ENCODE results near the gene HCLS1. TPM values are rescaled to one million over a fixed set of nuclear protein-coding genes. Genes with fewer than 3 reads are reported as not detected.
"Not testable (repeated sequence)": the region's sequence is repeated elsewhere in the genome, so short reads cannot be mapped to it uniquely, and the experiment has no call there.

HCLS1 gene
- total RNA-seq, 1 experiment from 2014 or later, result 0.83 TPM

DNA sequence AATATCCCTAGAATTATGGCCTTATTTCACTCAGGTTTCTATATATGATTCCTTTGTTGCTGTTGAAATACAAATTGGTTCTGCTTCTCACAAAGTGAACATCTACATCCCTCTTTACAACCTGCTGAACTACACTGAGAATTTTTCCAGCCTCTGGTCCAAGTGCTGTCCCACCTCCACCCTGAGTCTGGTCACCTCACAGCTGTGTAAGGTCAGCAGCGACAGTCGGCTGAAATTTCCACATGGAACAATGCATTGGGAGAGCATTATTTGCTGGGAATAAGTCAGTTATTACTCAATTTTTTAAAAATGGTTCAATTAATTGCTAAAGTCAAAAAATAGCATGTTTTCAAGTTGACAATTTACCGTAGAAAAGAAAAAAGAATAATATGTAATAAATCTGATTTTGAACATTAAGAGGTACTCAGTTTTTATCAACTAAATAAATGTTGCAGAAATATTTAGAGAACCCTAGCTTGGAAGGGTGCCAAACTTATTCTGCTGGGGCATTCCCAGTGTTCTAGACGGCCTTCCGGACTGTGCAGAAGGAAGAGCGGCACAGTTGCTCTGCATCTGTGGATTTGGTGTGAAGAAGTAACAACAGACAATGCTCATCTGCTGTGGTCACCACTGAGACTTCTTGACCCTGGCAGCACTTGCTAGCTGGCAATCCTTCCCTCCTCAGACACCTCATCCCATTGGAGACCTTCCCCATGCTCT lies 1.8 kb downstream of the HCLS1 start:
- DNase-seq (ENCODE audit: low spot score), result no peak

DNA sequence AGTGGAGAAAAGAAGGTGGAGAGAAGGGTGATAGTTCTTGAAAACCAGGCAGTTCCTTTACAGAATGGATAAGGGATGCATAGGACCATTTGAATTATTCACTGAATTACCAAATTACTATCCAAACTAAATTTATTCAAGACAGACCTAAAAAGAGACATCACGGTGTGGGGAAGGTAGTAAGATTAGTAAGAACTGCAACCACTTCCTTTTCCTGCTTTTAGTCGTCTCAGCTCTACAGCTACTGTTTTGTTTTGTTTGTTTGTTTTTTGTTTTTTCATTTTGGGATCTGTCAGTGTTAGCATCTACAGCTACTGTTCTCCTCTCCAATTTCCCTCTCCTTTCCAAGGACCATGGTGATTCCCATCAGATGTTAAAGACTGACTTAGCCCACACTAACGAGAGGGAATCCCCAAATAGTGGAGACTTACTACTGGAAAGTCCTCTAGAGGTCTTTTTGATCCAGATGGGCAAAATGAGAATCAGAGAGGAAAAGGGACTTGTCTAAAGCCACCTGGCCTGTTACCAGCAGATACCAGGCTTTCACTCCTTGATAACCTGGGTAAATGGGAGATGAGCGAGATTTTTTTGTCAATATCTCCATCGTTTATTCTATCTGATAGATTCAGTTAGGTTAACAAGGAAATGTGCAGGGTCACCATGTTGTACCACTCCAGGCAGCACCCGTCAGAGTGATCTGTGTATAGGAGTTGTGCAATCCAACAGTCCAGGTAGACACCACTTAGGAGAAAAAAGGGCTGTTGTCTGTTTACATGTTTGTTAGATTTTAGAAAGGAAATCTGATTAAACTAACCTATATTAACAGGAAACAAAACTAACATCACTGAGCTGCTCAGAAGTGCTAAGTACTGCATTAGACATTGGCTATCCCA lies 6.0 kb downstream of the HCLS1 start:
- DNase-seq (ENCODE audit: low spot score), result no peak

DNA sequence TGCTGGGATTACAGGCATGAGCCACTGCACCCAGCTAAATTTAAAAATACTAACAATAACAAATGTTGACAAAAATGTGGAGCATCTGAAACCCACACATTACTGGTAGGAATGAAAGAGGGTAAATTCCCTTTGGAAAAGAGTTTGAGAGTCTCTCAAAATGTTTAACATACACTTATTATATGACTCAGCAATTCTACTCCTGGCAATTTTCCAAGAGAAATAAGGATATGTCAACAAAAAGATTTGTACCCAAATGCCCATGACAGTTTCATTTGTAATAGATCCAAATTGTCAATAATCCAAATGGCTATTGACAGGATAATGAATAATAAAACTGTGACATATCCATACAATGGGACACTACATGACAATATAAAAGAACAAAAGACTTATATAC lies 9.0 kb downstream of the HCLS1 start:
- DNase-seq (ENCODE audit: low spot score), result no peak

DNA sequence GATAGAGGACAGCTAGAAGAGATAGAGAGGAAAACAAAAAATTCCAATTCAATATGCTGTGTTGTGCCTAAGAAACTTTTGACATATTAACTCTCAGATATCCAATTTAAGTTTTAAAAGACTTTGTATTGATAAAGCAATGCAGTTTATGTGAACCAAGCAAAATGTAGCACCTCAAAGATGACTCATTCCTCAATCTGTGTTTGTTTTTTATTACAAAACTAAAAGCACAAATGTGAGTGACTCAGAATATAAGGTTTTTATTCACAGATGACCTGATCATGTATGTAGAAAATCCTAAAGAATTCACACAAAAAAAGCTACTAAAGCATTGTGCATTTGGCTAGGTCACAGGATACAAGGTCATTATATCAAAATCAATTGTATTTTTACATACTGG lies 11.1 kb downstream of the HCLS1 start:
- no peak for DNase-seq (ENCODE audit: low spot score)

DNA sequence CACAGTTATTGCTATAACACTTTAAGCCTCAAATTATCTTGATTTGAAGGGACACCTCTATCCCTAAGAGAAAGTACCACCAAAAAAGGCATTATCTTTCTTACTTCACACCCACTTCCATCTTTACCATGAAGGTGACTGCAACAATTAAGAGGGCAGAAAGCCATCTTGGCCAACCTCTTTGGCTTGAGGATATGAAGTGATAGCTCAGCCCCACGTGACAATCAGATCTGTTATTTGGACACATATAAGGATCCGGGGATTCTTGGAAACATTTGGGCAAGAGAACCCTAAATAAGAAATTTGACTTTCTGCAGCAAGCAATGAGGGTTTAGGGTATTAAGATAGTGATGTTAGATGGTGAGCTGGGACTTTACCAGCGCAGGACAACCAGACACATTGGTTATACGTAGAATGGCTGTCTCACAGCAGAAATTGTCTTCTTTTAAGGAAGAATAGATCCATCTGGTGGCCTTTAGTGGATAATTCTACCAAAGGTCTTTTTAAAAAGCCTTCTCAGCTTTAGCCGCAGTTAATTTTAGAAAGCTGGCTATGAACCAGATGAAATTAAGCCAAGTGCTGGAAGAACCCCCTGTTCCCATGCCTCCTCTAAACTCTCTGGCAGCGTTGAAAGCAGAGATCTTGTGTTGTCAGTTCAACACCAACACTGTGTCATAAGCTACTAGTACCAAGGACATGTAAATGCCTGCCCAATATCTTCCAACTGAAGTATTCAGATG lies 12.3 kb downstream of the HCLS1 start:
- no peak for DNase-seq (ENCODE audit: low spot score)

DNA sequence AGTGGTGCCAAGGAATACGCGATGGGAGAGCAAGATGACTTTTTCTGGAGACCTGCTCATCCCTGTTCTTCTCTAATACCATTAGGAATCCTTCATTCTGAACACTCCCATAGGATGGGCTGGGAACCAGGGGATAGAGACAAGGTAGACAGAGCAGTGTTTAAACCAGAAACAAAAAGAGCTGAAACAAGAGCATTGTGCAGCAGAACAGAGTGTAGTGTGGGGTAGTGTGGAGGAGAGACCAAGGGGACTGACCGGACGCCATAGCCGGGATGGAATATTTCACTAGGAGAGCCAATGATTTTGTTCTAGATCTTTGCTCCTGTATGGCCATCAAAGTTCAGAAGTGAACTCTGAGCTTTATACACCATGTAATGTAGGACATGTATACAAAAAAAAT lies 15.6 kb downstream of the HCLS1 start:
- no peak for DNase-seq (ENCODE audit: low spot score)

DNA sequence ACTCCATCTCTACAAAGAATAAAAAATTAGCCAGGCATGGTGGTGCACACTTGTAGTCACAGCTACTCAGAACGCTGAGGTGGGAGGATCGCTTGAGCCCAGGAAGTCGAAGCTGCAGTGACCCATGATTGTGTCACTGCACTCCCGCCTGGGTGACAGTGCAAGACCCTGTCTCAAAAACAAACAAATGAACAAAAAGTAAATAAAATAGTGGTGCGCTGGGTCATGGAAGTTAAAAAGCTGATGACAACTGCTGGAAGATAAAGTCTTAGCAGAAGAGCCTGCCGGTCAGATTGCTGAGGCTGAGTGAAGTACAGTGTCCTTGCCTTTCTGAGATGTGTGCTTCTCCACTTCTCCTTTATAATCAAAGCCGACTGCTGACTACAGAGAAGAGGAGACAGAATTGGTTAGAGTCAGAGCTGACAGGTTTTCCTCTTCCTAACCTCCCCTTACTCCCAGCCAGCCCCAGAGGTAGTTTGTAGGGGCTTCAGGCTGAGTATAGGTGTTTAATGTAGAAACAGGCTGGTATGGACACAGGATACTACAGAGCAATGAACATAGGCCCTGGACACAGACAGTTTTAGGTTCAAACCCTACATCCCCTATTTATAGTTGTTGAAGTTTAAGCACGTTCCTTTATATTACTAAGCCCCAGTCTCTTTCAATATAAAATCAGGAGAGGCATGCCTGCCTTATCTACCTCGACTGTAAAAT lies 17.9 kb downstream of the HCLS1 start:
- DNase-seq (ENCODE audit: low spot score), result no peak

DNA sequence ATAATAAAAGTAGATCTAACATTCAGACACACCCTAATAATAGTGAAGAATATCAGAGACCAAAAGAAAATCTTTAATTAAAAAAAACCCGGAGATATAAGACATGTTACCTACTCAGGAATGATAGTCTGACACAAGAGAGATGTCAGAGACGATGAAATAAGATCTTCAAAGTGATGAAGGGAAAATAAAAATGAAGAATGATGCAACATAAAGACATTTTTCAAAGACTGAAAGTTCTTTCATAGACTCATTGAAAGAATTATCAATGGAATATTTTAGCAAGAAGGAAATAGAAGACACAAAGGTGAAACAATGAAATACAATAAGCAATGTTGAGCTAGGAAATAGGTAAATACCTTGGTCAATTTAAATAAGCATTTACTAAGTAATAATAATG lies 19.6 kb downstream of the HCLS1 start:
- DNase-seq (ENCODE audit: low spot score), result no peak

DNA sequence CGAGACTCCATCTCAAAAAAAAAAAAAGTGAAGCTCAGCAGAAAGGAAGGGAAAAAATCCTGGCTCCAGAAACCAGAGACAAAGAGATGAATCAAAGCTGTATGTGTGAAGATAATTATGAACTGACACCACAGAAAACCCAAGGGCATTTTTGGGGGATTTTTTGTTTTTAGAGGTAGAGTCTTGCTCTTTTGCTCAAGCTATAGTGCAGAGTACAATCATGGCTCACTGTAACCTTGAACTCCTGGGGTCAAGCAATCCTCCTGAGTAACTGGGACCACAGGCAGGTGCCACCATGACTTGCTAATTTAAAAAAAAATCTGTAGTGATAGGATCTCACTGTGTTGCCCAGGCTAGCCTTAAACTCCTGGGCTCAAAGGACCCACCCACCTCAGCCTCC lies 22.8 kb downstream of the HCLS1 start:
- no peak for DNase-seq (ENCODE audit: low spot score)

DNA sequence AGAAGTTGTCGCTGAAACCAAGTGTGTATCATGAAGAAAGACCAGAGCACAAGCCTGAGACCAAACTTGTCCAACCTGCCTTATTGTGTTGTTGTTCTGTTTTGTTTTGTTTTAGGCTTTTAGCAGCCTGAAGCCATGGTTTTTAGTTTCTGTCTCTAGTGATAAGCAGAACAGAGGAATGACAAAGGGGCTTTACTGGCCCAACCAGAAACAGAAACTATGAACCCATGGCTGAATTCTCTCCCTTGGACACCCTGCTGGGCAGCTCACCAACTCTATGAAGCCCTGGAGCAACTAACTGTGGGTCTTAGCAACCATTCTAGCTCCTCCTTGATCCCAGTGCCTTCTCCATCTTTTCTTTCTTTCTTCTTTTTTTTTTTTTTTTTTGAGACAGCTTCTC lies 30.3 kb downstream of the HCLS1 start:
- no peak for DNase-seq (ENCODE audit: low spot score)

DNA sequence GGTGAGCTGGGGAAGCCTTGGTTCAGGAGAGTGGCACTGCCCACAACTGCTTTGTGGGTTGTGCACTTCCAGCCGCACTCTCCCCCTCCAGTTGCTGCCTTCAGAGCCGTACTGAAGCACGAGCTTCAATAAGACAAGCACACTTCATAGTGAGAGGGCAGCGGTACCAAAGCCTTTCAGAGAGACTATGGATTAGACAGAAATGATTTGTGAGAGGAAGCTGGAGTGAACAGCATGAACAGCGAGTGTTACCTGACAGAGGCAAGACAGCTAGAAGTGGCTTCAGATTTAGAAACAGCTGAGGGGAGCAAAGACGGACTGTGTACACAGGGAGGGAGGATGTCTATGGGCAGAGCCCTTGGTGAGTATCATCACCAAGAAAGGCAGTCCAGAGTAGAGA lies 31.1 kb downstream of the HCLS1 start:
- DNase-seq (ENCODE audit: low spot score), result no peak

DNA sequence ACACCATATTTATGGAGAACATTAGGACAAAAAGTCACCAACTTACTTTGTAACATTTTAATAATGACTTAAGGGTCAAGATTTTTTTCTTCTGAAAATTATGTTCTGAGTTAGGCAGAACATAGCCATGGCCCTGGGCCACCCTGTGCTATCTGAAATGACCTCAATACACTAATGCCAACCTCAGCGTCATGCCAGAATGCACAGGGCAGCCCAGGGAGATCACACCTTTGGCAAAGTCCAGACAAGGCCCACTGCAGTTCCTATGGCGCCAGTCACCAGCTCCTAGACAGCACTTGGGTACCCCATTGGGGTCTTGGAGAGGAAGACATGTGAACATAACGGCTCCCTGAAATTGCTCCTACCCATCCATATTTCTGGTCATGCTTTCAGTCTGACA lies 33.1 kb downstream of the HCLS1 start:
- no peak for DNase-seq (ENCODE audit: low spot score)

DNA sequence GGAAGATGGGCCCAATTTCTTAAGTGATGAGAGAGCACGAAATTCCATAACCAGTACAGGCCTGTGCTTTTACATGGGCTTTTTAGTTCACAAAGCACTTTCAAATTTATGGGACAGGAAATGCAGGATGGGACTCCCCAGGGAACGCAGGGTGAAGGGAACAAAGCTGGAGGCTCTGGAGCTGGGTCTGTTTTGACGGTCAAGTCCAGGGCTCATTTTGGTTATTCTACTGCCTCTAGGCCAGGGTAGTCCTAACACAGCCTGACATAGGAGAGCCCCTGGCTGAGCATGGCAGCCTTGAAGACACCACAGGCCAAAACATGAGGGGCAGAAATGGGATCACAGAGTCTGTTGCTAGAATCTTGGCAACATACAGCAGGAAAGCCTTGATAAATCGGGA lies 33.5 kb downstream of the HCLS1 start:
- no peak for DNase-seq (ENCODE audit: low spot score)

DNA sequence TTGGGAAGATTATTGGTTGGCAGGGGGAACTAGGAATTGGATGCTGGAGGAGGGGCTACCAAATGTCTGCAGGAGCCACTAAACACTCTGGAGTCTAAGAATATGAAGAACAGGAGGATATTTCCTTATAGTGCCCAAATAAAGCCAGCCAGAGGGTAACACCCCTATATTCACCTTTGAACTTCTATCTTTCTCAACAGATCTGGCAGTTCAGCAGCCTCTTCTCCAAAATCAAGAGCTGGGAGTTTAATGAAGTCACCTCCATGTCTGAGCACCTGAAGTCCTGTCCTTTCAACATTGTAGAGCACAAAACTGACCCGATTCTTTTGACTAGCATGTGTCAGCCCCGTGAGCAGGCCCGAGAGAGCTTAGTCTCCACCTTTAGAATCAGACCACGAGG lies 34.2 kb downstream of the HCLS1 start:
- no peak for DNase-seq (ENCODE audit: low spot score)

DNA sequence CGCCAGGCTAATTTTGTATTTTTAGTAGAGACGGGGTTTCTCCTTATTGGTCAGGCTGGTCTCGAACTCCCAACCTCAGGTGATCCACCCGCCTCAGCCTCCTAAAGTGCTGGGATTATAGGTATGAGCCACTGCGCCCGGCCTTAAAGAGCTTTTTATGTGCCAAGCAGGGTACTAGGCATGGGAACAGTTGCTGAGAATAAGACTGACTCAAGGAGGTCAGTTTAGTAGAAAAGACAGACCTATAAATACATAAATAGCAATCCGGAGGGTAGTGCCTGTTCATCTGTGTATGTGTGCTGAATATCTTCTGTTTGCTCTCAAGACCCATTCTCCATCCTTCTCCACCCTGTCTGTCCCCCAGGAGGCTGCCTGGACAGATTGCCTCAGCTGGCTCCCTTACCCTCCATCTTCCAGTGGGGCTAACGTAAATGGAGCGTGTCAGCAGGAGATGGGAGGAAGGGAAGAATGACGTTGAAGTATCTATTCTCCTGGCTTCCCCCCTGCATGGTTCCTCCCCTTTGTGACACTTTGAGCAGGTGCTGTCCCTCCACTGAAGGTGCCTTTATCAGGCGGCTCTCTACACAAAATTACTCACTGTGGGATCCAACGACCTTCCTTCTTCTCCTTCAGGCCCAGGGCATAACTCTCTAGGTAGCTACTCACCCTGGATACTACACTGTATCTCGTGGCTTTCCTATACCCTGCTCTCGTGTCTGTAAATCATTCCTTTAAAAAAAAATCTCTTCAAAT lies 36.4 kb downstream of the HCLS1 start:
- DNase-seq (ENCODE audit: low spot score), result no peak

DNA sequence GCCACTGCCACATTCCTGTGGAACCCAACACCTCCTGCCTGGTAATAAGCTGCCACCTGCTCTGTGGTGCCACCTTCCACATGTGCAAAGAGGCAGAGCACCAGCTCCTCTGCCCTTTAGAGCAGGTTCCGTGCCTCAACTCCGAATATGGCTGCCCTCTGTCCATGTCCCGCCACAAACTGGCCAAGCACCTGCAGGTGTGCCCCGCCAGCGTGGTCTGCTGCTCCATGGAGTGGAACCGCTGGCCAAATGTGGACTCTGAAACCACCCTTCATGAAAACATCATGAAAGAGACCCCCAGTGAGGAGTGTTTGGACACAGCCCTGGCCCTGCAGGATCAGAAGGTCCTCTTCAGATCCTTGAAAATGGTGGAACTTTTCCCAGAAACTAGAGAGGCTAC lies 39.2 kb downstream of the HCLS1 start:
- no peak for DNase-seq (ENCODE audit: low spot score)

DNA sequence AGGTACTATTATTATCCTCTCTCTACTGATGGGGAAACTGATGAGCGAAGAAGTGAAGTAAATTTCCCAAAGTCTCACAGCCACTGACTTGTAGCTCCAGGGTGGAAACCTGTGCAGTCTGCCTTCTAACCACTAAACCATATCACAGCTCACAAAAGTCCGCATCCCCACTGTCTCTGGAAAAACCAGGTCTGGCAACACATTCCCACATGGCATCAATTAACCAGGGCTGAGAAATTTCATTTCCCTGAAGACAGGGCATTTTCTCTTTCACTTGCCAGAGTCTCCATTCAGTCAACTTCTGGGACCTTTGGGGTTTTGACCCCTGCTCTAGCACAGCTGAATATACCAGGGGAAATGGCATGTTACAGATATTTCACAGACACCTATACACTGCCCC lies 41.0 kb downstream of the HCLS1 start:
- DNase-seq (ENCODE audit: low spot score), result no peak

DNA sequence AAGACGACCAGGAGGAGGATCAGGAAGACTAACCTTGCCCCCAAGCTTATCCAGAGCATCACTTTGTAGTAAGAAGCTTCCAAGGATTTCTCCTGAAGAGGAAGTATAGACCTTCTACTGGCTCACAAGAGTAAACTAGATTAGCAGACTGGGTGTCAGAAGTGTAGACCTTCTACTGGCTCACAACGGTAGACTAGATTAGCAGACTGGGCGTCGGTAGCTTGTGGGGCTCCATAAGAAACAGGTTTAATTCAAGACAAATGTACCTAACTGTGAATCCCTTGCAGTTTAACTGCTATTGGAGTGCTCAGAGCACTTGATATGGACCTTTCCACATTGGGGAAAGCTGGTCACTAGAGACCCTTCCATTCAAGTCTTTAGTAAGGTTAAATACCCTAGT lies 54.6 kb downstream of the HCLS1 start:
- no peak for DNase-seq (ENCODE audit: low spot score)

DNA sequence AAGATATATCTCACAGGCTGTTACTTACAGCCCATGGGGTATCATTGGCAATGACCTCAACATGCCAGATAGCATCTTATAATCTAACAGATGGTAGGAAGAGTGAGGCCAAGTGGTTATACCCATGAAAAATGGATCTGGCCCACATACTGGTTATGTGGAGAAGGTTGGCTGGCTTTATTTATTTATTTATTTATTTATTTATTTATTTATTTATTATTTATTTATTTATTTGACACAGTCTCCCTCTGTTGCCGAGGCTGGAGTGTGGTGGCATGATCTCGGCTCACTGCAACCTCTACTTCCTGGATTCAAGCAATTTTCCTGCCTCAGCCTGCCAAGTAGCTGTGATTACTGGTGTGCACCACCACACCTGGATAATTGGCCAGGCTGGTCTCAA lies 55.9 kb downstream of the HCLS1 start:
- DNase-seq (ENCODE audit: low spot score), result no peak

DNA sequence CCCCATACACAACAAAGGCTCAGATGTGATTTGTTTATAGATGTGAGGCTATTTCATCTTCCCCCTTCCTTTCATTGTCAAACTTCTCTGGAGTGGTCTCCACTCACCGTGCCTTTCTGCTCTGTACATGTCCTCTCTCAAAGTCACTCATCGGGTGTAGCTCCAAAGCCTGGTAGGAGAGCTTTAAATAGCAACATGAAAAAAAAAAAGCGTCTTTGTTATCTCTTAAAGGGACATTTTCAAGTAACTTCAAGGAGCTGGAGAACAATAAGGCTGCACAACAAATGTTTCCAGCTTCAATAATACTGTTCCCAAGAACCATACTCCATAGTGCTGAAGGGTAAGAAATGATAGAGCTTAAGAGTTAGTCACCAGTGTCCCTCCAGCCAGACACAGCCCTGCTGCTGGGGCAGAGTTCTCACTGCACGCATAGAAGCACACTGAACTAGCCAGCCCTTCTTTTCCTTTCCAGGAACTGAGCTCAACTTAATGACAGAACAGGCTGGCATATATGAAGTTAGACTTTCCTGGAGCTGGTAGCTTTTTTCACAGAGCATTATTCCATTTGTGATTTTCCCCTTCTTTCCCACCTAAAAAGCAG lies 59.4 kb downstream of the HCLS1 start:
- no peak for DNase-seq (ENCODE audit: low spot score)

DNA sequence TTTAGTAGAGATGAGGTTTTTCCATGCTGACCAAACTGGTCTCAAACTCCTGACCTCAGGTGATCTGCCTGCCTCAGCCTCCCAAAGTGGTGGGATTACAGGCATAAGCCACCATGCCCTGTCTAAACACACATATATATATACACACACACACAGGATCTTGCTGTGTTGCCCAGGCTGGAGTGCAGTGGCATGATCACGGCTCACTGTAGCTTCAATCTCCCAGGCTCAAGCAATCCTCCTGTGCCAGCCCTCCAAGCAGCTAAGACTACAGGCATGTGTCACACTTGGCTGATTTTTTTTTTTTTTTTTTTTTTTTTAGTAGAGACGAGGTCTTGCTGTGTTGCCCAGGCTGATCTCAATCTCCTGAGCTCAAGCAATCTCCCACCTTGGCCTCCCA lies 60.8 kb downstream of the HCLS1 start:
- DNase-seq (ENCODE audit: low spot score), result not testable (repeated sequence)

All from A172 (cell line).